ENCODE measurements around the gene BEST1. TPM values are rescaled to one million over a fixed set of nuclear protein-coding genes. Genes with fewer than 3 reads are reported as not detected.

BEST1 gene
- polyA plus RNA-seq, 1 donor from 2014 or later, result 6.4 TPM

- Histone ChIP-seq H3K9ac (ENCODE audit: low read length) (peak overlapping the region; percentile 97), H3K79me2 (replicated peaks; ENCODE audit: insufficient read depth, low read length) (peaks cover 23% of the 10 kb centered on the region), H3K9me2 (ENCODE audit: insufficient read depth, low read length) (no peaks in the 10 kb centered on the region), H3K4me3 (ENCODE audit: low read length) (peak overlapping the region; percentile 86), H3K27ac (ENCODE audit: low read length) (peak overlapping the region; percentile 98), H3F3A (ENCODE audit: insufficient read depth, low read length, poor library complexity, severe bottlenecking) (no peaks in the 10 kb centered on the region), H3K4me2 (ENCODE audit: low read length) (peak overlapping the region; percentile 92), H3K27me3 (ENCODE audit: insufficient read depth, low read depth, low read length) (no peaks in the 10 kb centered on the region), H3K36me3 (ENCODE audit: insufficient read depth, low read length) (peaks cover 8% of the 10 kb centered on the region), H4K20me1 (ENCODE audit: insufficient read depth) (no peaks in the 10 kb centered on the region), H3K9me3 (ENCODE audit: low read length) (no peaks in the 10 kb centered on the region), H2AFZ (ENCODE audit: low read depth, low read length) (no peak overlapping the region)
- TF ChIP-seq RAD21 (conservative IDR thresholded peaks at IDR 0.05), result no peak
- TF ChIP-seq MXI1 (conservative IDR thresholded peaks at IDR 0.05; ENCODE audit: poor library complexity, severe bottlenecking), result no peak
- TF ChIP-seq POLR2AphosphoS5 (IDR thresholded peaks at IDR 0.05), result no peak
Observed at GRCh38 chr11:61968758-61969390, 18.7 kb downstream of the BEST1 start.

DNA sequence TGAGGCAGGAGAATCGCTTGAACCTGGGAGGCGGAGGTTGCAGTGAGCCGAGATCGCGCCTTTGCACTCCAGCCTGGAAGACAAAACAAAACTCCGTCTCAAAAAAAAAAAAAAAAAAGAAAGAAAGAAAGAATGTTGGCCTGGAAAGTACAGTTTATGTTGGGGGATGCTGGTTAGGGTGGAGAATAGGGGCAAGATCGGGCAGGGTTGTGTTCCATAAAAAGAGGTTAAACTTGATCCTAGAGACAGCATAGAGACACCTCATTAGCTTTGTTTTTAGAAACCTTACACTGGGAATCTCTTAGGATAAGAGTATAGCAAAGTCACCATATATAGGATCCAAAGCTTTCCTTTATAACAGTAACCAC is 19.2 kb downstream of the BEST1 start:
- H3K27ac ChIP-seq (ENCODE audit: low read length), result no peak overlapping the region
- TF ChIP-seq MXI1 (conservative IDR thresholded peaks at IDR 0.05; ENCODE audit: poor library complexity, severe bottlenecking) (no peak), TAF1 (IDR thresholded peaks at IDR 0.05; ENCODE audit: low read depth) (no peak), CTCF (IDR thresholded peaks at IDR 0.05; ENCODE audit: poor library complexity, severe bottlenecking) (no peak), EZH2 (IDR thresholded peaks at IDR 0.05; ENCODE audit: borderline replicate concordance, insufficient read depth, low read length, poor library complexity, severe bottlenecking) (no peak), EP300 (conservative IDR thresholded peaks at IDR 0.05; ENCODE audit: poor library complexity, severe bottlenecking) (no peak), POLR2AphosphoS5 (IDR thresholded peaks at IDR 0.05) (no peak), RAD21 (conservative IDR thresholded peaks at IDR 0.05) (no peak), REST (IDR thresholded peaks at IDR 0.05; ENCODE audit: borderline replicate concordance) (no peak), SMC3 (conservative IDR thresholded peaks at IDR 0.05; ENCODE audit: poor library complexity) (no peak)
- peaks cover 23% of the 10 kb centered on the region for H3K79me2 ChIP-seq (replicated peaks; ENCODE audit: insufficient read depth, low read length)

More for the DNA sequence above, 19.2 kb downstream of the BEST1 start:
- Histone ChIP-seq H3K27me3 (ENCODE audit: insufficient read depth, low read depth, low read length) (no peaks in the 10 kb centered on the region), H3K9me2 (ENCODE audit: insufficient read depth, low read length) (no peaks in the 10 kb centered on the region), H3K4me2 (ENCODE audit: low read length) (no peak overlapping the region), H2AFZ (ENCODE audit: low read depth, low read length) (no peak overlapping the region), H3K9me3 (ENCODE audit: low read length) (no peaks in the 10 kb centered on the region), H3K4me3 (ENCODE audit: low read length) (no peak overlapping the region), H3F3A (ENCODE audit: insufficient read depth, low read length, poor library complexity, severe bottlenecking) (no peaks in the 10 kb centered on the region), H3K36me3 (ENCODE audit: insufficient read depth, low read length) (peaks cover 8% of the 10 kb centered on the region), H4K20me1 (ENCODE audit: insufficient read depth) (no peaks in the 10 kb centered on the region), H3K9ac (ENCODE audit: low read length) (no peak overlapping the region)
